EH (cell line): ENCODE results near the gene PPP1R3F.
A peak's percentile ranks its signal among the peaks of the same experiment; 100 is the strongest.

Source experiments
- DNase-seq: peaks from one replicate; pipeline ENCODE4 v3.0.0-alpha.2; 2015; ENCODE audit warnings: low read depth

PPP1R3F gene

DNA sequence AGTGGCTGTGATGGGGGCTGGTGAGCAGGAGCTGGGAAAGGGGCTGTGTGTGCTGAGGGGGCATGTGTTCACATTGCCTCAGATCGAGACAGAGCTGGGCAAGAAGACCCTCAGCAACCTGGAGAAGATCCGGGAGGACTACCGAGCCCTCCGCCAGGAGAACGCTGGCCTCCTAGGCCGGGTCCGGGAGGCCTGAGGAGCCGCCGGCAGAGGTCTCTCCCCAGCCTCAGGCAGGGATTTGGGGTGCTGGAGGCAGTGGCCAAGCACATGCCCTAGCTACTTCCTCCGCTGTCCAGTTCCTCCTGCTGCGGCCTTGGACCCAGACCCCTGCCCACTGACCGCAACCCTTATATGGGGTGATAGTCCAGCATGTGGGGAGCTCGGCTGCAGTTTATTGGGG, 19.5 kb upstream of the PPP1R3F start:
- DNase-seq = no peak

DNA sequence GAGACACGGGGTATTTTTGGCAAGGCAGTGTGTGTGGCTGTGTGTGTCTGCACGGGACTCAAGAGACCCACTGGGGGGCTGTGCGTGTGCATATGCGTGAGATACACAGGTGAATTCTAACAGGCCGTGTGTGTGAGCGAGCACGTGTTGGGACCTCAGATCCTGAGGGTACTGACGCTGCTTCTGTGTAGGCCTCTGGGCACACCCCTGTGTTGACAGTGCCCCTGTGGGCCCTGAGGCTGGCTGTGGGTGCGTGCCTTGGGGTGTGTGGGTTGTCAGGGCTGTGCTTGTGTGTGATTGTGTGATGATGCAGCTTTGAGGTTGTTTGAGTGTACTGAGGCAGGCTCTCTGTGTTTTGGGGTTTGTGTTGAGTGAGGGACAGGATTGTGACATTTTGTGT, 19.0 kb upstream of the PPP1R3F start:
- DNase-seq = no peak

GRCh38 chrX:49251325-49251724, 18.3 kb upstream of the PPP1R3F start:
- no peak for DNase-seq

GRCh38 chrX:49254639-49255038, 15.0 kb upstream of the PPP1R3F start:
- DNase-seq = no peak

- DNase-seq = no peak
These were observed 13.2 kb upstream of the PPP1R3F start for GRCh38 chrX:49256268-49256995.

- DNase-seq = no peak
These were observed 12.4 kb upstream of the PPP1R3F start for GRCh38 chrX:49257074-49257790.

DNA sequence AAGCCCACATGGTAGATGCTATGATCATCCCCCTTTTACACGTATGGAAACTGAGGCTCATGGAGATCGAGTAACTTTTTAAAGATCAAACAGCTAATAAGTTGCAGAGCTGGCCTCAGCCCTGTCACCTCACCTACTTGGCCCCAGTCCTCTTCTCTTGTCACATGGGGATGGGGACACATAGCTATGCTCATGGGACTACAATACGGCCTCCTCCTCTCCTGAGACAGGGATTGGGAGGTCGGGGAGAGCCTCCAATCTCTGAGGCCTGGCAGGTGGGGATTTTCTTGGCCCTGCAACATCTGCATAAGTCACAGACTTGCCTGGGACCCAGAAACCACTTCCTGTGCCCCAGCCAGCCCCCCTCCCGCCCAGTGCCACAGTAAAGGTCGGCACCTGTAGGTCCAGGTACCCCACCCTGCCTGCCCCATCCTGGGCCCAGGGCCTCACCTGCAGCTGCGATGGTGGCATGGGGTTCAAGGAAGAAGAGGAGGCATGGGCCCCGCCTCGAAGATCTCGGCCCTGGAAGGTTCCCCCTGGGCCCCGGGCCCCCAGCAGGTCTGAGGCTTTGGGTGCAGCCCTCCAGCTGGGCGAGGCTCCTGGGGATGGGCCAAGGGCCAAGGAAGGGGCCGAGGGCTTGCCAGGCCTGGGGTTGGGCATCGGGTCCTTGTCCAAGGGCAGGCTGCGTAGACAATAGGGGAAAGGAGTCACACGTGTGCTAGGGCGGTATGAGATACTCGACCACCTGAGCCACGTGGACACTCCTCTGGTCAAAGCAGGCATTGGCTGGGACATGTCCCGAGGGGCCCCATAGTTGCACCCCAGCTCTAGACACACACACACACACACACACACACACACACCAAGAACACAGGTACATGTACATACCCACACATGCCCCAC, 11.5 kb upstream of the PPP1R3F start:
- no peak for DNase-seq

DNA sequence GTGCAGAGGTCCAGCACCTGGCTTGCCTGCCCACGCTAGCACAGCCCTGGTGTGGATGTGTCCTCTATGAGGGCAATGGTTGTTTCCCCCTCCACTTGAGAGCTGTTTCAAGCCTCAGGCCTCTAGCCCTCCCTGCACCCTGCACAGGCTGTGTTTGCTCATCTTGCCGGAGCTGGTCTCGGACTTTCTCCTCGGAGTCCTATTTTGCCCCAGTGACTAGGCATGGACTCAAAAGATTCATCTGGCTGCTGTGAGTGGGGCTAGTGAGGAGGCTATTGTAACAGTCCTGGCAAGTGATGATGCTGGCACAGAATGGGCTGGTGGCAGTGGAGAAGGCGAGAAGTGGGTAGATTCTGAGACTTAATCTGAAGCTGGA, 10.9 kb upstream of the PPP1R3F start:
- DNase-seq = no peak

- DNase-seq = no peak
These were observed 9.2 kb upstream of the PPP1R3F start for GRCh38 chrX:49260221-49260985.

GRCh38 chrX:49262603-49263002, 7.0 kb upstream of the PPP1R3F start:
- DNase-seq = no peak

- DNase-seq = no peak
These were observed 6.0 kb upstream of the PPP1R3F start for GRCh38 chrX:49263631-49264030.

DNA sequence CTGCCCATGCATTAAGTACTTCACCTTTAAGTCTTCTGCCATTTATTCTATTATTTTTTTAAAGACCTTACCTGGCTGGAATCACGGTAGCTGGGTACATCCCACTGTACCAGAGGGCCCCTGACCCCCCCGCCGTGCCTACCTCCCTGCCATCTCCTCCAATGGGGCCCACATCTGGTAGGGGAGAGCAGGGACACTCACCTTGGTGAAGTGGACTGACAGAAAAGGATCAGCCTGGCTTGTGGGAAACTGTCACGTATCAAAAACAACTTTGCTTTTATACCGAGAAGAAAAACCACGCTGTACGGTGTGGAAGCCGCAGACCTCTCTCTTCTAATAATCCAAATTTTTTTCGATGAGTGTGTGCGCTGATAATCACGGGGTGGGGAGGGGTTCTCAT, 5.1 kb upstream of the PPP1R3F start, which contains the start of gene FOXP3:
FOXP3 (minus strand) TSS at position 251 of the 400 bp plus-strand sequence. CDS start 6,205 bp downstream, outside the sequence.
- DNase-seq = no peak

- no peak for DNase-seq
These were observed 2.8 kb upstream of the PPP1R3F start for GRCh38 chrX:49266523-49267445.

- no peak for DNase-seq
These were observed 937 bp upstream of the PPP1R3F start for GRCh38 chrX:49268702-49269009.

DNA sequence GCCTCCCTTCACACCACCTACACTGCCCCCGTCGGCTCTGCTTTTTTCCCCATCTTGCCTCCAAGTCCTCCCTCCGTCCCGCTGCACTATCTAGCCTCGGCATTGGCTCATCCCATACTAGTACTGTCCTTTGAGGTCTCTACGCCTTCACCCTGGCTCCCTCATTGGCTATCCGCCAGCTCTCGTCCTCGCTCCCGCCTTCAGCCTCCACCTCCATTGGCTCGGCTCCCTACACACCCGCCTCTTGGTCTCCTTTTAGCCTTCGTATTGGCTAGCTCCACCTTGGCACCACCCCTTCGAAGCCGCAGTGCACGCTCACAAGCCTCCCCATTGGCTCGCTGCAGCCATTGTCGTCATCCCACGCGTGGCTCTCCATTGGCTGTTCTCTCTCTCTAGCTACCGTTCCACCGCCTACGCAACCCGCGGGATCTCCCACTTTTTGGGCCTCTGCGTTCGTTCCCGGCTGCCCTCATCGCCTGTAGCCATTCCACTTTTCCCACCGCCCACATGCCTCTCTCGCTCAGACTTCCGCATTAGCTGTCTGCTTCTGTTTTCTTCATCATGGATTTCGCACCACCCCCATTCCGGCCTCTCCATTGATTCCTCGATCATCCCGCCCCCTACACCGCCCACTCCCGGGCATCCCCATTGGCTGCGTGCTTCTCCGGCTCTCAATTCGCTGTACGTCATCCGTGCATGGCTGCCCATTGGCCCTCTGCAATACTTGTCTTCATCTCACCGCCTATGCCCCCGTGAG, 405 bp upstream of the PPP1R3F start:
- peak; percentile 98 for DNase-seq

DNA sequence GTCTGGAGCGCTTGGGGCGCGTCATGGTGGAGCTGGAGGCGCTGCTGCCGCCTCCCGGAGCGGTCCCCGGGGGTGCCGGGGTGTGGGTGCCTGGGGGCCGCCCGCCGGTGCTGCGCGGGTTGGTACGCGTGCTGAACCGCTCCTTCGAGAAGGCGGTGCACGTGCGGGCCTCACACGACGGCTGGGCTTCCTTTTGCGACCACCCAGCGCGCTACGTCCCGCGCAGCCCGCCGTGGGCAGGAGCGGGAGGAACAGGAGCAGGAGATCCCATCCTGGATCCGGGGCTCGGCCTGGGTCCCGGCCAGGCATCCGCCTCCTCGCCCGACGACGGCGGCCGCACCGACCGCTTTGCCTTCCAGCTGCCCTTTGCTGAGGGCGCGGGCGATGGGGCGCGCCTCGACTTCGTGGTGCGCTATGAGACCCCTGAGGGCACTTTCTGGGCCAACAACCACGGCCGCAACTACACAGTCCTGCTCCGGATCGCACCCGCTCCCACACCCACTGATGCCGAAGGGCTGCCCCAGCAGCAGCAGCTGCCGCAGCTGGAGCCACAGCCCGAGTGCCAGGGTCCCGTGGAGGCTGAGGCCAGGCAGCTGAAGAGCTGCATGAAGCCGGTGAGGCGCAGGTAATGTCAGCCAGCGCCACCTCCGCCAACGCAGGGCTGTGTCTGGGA, 792 bp downstream of the PPP1R3F start:
- no peak for DNase-seq

DNA sequence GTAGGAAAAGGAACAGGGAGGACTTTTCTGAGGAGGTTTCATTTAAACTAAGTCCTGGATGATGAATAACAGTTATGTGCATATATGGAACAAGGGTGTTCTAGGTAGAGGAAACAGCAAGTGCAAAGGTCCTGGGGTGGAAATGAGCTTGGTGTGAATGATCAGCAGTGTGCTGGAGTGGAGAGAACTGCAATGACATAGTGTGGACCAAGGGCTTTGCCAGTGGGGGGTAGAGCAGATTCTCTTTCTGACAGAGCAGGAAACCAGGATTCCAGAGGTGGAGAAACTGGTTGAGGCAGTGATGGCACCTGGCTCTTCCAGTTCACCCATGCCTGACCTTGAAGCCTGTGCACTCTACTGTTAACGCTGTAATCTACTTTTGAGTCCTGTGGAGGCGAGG, 1.7 kb downstream of the PPP1R3F start:
- DNase-seq = no peak

DNA sequence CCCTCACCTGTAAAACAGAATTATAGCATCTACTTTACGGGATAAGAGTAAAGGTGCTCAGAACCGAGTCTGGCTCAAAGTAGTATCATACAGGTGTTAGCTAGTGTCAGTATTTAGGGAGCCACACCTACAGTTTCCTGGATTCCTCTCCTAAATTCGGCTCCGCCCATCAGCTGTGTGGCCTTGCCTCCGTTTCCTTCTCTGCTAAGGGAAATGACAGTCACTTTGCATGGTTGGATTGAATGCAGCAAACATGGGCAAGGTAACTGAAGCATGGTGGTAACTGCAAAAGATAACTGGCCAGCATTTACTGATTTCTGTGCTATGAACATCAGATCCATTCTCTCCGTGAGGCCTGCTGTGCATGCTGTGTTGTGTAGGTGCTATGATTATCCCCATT, 2.8 kb downstream of the PPP1R3F start:
- DNase-seq = no peak

DNA sequence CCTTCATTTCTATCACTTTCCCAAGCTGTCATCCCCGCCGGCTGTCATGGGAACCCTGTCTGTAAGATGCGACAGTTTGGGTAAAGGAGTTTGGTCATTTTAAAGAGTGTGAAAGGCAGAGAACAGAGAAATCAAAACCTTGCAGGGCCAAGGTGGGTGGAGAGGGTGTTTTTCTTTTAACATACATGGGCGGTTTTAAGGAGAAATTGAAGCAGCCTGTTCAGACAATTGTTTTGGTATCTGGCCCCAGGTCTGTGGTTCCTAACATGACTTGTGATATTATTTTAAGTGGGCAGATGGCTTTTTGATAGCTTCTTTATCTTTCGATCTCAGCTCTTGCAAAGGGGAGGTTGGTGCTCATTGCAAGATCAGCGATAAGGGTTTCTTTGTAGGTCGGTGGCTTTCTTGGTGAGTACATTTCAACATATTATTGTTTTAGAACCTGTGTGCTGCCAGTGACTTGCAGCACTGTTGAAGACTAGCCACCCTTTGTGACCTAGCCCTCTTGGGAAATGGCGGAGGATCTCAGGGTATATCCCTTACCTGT, 3.7 kb downstream of the PPP1R3F start:
- DNase-seq = no peak
